Osteoblast (primary cell): Measurements from ENCODE around the gene ENTR1. TPM values are rescaled to one million over a fixed set of nuclear protein-coding genes. Genes with fewer than 3 reads are reported as not detected.

ENCODE experiments used
- DNase-seq: peaks from one replicate; pipeline ENCODE4 v3.0.0; 2011; ENCODE audit warnings: low spot score, mixed read lengths; ENCODE audit not compliant: insufficient read length; ENCODE audit errors: missing footprints
- H2AFZ ChIP-seq: 2 replicates; pipeline ENCODE4 v1.6.0; 2011; ENCODE audit warnings: mild to moderate bottlenecking, low read length
- H3K27ac ChIP-seq: 2 replicates; pipeline ENCODE4 v1.5.1; 2011; ENCODE audit warnings: mild to moderate bottlenecking, low read depth, low read length, moderate library complexity
- H3K27me3 ChIP-seq: 2 replicates; pipeline ENCODE4 v1.6.0; 2012; ENCODE audit warnings: mild to moderate bottlenecking, control low read depth, inconsistent platforms, low read length, moderate library complexity; ENCODE audit not compliant: insufficient read depth
- H3K36me3 ChIP-seq: 2 replicates; pipeline ENCODE4 v1.5.1; 2011; ENCODE audit warnings: mild to moderate bottlenecking, low read length, control low read depth, moderate library complexity; ENCODE audit not compliant: insufficient read depth
- H3K4me1 ChIP-seq: 2 replicates; pipeline ENCODE4 v1.5.1; 2011; ENCODE audit warnings: mild to moderate bottlenecking, low read length, control low read depth, moderate library complexity; ENCODE audit not compliant: insufficient read depth
- H3K4me2 ChIP-seq: 2 replicates; pipeline ENCODE4 v1.6.0; 2011; ENCODE audit warnings: mild to moderate bottlenecking, low read length; ENCODE audit not compliant: insufficient read depth
- H3K4me3 ChIP-seq: fragments of 200-600 bp; sonication (generic); 3 replicates; pipeline ENCODE4 v1.5.1; 2012; ENCODE audit warnings: mild to moderate bottlenecking, low read length, inconsistent platforms; ENCODE audit not compliant: insufficient read depth
- H3K79me2 ChIP-seq: 2 replicates; pipeline ENCODE4 v1.6.0; 2012; ENCODE audit warnings: mild to moderate bottlenecking, low read length, control low read depth, inconsistent platforms; ENCODE audit not compliant: insufficient read depth
- H3K9me3 ChIP-seq: 2 replicates; pipeline ENCODE4 v1.5.1; 2011; ENCODE audit warnings: low read depth, low read length, control low read depth
- H4K20me1 ChIP-seq: 2 replicates; pipeline ENCODE4 v1.6.0; 2012; ENCODE audit warnings: mild to moderate bottlenecking, low read length, control low read depth; ENCODE audit not compliant: insufficient read depth
- CTCF ChIP-seq: IDR thresholded peaks from 2 replicates; pipeline ENCODE4 v1.5.1; 2011; ENCODE audit warnings: mild to moderate bottlenecking, low read depth, low read length, moderate library complexity; ENCODE audit errors: extremely low read depth
- total RNA-seq: library from RNA; depleted of rRNA; stranded (reverse); fragments of >200 nt; gene quantifications from 2 replicates; pipeline ENCODE4 v1.2.3, GENCODE V29; 2012

ENTR1 gene
- total RNA-seq, 1 donor: 40.2 TPM

DNA sequence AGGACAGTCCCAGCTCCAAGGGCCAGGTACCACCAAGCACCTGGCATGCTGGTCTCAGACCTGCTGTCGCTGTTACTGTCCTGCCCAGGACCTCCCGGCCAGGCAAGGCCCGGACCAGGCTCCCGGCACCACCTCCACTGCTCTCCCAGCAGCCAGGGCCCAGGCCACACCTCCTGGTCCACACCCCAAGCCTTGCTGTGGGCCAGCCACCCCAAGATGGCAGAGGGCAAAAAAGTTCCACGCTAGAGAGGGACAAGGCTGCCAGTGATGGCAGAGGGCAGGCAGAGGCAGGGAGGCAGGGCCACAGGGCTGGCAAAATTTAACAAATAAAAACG, 48.0 kb downstream of the ENTR1 start:
- H3K9me3 ChIP-seq: no peaks in the 10 kb centered on the region
- H4K20me1 ChIP-seq: peaks cover 10% of the 10 kb centered on the region
- peaks cover 12% of the 10 kb centered on the region for H3K79me2 ChIP-seq
- peak overlapping the region; percentile 67 for H3K4me2 ChIP-seq
- TF ChIP-seq CTCF: no peak
- H3K4me1 ChIP-seq: peaks cover 24% of the 10 kb centered on the region
- no peak for DNase-seq
- H3K36me3 ChIP-seq: peaks cover 7% of the 10 kb centered on the region
- H3K4me3 ChIP-seq: no peak overlapping the region
- no peak overlapping the region for H3K27ac ChIP-seq
- no peaks in the 10 kb centered on the region for H3K27me3 ChIP-seq
- no peak overlapping the region for H2AFZ ChIP-seq

DNA sequence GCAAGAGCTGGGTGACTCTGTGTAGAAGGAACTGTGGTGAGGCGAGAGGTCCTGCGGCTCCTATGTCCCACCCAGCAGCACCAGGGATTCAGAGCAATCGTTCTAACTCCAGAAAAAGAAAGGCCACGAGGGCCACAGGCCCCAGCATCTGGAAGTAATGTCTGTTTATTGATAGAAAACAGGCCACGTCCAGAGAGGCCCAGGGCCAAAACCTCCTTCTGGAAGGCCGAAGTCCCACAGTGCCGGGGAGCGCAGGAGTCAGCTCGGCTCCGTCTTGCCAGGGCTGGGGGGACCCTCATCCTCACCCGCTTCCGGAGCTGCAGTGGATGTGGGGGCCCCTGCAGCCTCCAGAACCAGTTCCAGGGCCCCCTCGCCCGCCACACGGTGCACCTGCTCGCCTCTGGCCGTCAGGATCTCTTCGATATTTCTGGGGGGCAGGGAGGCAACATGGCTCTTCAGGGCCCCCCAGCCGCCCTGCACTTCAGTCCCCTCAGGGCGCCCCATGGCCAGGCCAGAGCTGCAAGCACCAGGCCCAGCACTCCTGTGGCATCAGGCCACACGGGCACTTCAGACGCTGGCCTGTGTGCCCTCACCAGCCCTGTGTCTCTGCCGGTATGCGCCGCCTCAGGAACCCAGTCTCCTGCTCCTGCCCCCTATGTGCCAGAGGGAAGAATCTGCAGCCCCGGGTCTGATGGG, 48.5 kb downstream of the ENTR1 start:
- no peak for DNase-seq
- peaks cover 24% of the 10 kb centered on the region for H3K4me1 ChIP-seq
- H3K9me3 ChIP-seq: no peaks in the 10 kb centered on the region
- H3K27me3 ChIP-seq: no peaks in the 10 kb centered on the region
- peaks cover 10% of the 10 kb centered on the region for H3K36me3 ChIP-seq
- TF ChIP-seq CTCF: no peak
- H3K4me2 ChIP-seq: peak overlapping the region; percentile 61
- no peak overlapping the region for H3K27ac ChIP-seq
- H3K4me3 ChIP-seq: no peak overlapping the region
- no peak overlapping the region for H2AFZ ChIP-seq
- peaks cover 12% of the 10 kb centered on the region for H3K79me2 ChIP-seq
- peaks cover 13% of the 10 kb centered on the region for H4K20me1 ChIP-seq

- H3K79me2 ChIP-seq: peaks cover 12% of the 10 kb centered on the region
- H3K9me3 ChIP-seq: no peaks in the 10 kb centered on the region
- H2AFZ ChIP-seq: no peak overlapping the region
- peak; percentile 97 for DNase-seq
- H3K4me3 ChIP-seq: peak overlapping the region; percentile 48
- H3K27ac ChIP-seq: peak overlapping the region; percentile 45
- H3K27me3 ChIP-seq: no peaks in the 10 kb centered on the region
- H3K36me3 ChIP-seq: peaks cover 17% of the 10 kb centered on the region
- peaks cover 24% of the 10 kb centered on the region for H3K4me1 ChIP-seq
- H3K4me2 ChIP-seq: peak overlapping the region; percentile 61
- peaks cover 16% of the 10 kb centered on the region for H4K20me1 ChIP-seq
- no peak for TF ChIP-seq CTCF
These were observed 49.2 kb downstream of the ENTR1 start for GRCh38 chr9:136361047-136361753.

- H3K4me3 ChIP-seq: no peak overlapping the region
- H3K9me3 ChIP-seq: no peaks in the 10 kb centered on the region
- peaks cover 20% of the 10 kb centered on the region for H3K36me3 ChIP-seq
- peaks cover 24% of the 10 kb centered on the region for H3K4me1 ChIP-seq
- TF ChIP-seq CTCF: no peak
- no peak overlapping the region for H2AFZ ChIP-seq
- H4K20me1 ChIP-seq: peaks cover 16% of the 10 kb centered on the region
- no peak overlapping the region for H3K27ac ChIP-seq
- DNase-seq: no peak
- H3K27me3 ChIP-seq: no peaks in the 10 kb centered on the region
- no peak overlapping the region for H3K4me2 ChIP-seq
- H3K79me2 ChIP-seq: peaks cover 10% of the 10 kb centered on the region
These were observed 50.4 kb downstream of the ENTR1 start for GRCh38 chr9:136359774-136360718.
